ENCODE results near the gene C2CD4A.

Gene C2CD4A

DNA sequence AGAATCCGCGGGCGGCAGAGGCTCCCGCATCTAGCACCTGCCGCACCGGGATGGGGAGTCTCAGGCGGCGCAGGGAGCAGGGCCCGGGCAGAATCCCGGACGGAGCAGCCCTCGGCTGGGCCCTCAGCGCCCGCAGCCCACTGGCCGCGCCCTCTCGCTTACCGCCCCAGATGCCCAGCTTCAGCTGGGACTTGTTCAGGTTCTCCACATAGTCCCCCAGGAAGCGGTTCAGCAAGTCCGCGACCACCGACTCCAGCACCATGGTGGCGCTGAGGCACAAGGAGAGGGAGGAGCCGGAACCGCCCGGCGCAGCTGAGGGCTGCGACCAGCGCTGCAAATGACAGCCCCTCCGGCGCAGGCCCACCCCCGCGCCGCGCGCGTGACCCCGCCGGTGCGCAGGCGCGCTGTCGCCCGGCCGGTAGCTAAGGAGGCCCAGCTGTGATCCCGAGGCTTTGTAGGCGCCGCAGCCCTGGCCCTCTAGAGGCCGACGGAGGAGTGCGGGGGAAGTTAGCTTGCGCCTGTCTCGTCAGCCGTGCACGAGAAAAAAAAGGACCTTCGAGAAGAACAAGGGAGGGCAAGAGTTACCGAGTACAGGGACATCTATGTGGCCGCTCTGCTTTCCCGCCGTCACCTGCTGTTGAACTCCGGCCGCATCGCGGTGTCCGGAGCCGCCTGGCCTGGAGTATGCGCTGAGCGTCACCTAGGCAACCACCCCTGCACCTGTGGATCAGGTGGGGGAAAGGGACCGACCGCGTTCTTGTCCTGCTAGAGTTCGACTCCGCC is 6.5 kb upstream of the C2CD4A start, which contains the start of gene VPS13C:
TSS of gene VPS13C (minus strand) at position 335 of the 783 bp plus-strand sequence. CDS start at position 262, 73 bp downstream.
- DNase-seq (ENCODE audit: low read depth): peak; percentile 83

DNA sequence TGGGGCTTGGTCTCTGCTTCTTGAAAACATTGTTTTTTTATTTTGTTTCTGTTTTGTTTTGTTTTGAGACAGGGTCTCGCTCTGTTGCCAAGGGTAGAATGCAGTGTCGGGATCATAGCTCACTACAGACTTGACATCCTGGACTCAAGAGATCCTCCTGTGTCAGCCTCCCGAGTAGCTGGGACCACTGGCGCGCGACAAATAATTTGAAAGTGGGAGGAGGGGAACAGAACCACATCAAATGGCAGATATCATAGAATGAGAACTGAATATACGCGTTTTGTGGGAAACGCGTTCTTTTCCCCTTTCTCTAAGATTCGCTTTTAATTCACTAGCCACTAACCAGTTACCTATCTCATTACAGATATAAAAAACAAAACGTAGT is 5.9 kb upstream of the C2CD4A start:
- DNase-seq (ENCODE audit: low read depth): no peak

DNA sequence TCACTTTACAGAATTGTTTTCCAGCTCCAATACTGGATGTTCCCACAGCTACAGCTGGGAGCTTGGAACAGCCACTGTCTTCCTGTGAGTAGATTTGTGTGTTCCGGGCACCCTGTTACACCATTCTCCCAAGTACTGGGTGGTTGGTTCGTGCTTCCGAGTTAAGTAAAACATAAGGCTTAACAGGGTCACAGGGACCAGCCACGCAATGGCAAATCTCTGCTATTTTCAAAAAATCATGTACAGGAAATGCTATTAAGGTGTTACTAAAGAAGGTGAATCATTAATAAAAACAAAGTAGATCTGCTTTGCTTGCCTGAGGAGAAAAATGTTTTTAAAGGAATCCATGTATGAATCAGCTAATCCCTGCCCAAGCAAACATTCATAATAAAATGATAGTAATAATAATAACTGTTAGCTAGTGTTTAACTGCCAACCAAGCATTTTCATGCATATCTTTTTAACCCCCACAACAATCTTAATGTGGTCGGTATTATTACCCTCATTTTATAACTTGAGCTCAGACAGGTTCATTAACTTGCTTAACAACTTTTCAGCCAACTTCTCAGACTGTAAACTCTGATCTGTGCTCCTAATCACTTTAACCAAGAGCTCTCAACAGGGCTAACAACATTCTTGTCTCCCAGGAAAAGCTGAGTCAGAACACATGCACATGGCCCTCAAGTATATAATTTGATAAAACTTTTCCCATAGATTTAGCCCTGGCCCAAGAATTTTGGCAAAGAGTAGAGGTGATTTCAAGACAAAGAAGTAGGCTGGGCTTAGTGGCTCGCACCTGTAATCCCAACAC is 2.7 kb upstream of the C2CD4A start:
- DNase-seq (ENCODE audit: low read depth): no peak

GRCh38 chr15:62067448-62068044 is 769 bp downstream of the C2CD4A start:
- DNase-seq (ENCODE audit: low read depth): no peak

- DNase-seq (ENCODE audit: low read depth): no peak
These were observed 1.5 kb downstream of the C2CD4A start for GRCh38 chr15:62068071-62068809.

GRCh38 chr15:62068810-62069167 is 2.0 kb downstream of the C2CD4A start:
- no peak for DNase-seq (ENCODE audit: low read depth)

GRCh38 chr15:62069551-62069950 is 2.8 kb downstream of the C2CD4A start:
- no peak for DNase-seq (ENCODE audit: low read depth)

DNA sequence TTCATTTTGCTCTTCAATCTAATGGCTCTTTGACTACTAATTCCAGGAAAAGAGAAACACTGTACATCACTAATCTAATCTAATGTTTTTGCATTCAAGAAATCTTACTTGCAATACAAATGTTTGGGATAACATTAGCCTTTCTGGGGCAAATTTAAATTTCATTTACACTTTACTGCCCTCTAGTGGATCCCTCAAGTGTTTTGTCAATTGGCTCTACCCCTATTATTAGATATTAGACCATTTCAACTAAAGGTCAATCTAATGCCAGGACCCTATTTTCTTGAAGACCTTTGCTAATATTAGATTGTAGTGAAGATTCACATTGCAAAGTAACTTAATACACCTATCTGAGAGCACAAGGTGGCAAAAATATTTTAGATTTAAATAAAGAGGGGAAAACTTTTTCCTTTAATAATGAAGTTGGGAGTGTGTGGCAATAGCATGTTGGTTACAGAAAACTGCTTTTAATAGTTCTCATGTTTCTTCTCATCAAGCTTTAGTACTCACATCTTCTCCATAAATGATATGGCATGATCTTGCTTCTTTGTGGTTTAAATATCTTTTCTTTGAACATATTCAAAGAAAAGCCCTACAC is 5.0 kb downstream of the C2CD4A start:
- no peak for DNase-seq (ENCODE audit: low read depth)

GRCh38 chr15:62075595-62076277 is 9.0 kb downstream of the C2CD4A start:
- DNase-seq (ENCODE audit: low read depth): no peak

GRCh38 chr15:62079594-62079993 is 12.8 kb downstream of the C2CD4A start:
- DNase-seq (ENCODE audit: low read depth): no peak

- DNase-seq (ENCODE audit: low read depth): no peak
These were observed 16.7 kb downstream of the C2CD4A start for GRCh38 chr15:62083194-62084154.

- no peak for DNase-seq (ENCODE audit: low read depth)
These were observed 19.0 kb downstream of the C2CD4A start for GRCh38 chr15:62085740-62086139.

- no peak for DNase-seq (ENCODE audit: low read depth)
These were observed 21.0 kb downstream of the C2CD4A start for GRCh38 chr15:62087671-62088352.

GRCh38 chr15:62088353-62088693 is 21.5 kb downstream of the C2CD4A start:
- no peak for DNase-seq (ENCODE audit: low read depth)

DNA sequence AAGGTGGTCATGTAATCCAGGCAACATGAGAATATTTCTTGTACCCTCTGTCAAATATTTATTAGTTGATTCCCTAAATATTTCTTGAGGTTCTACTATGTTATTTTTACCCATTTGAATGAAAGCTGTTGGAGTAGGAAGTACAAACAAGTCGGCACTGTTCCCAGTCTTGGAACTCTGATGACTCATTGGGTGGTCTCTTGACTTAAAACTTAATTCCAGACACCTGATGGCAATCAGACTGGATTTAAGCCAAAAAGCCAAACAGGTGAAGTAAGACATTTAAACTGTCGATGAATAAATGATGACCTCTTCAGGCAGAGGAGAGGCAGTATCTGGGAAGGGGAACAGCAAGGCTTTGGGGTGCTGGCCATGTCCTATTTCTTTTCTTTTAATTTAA is 22.8 kb downstream of the C2CD4A start:
- no peak for DNase-seq (ENCODE audit: low read depth)

DNA sequence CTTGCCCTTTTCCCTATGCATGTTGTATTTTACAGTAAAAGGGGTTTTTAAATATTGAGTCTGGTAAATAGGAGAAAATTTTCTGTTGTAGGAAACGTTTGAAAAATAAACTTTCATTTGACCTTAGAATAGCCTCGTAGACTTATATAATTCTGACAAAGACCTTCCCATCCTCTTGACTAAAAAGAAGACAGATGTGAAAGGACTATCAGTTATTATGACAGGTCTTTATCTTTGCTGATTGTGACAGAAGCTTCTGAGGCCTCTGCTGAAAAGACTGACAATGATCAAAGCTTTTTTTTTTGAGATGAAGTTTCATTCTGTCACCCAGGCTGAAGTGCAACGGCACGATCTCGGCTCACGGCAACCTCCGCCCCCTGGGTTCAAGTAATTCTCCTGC is 24.2 kb downstream of the C2CD4A start:
- no peak for DNase-seq (ENCODE audit: low read depth)

DNA sequence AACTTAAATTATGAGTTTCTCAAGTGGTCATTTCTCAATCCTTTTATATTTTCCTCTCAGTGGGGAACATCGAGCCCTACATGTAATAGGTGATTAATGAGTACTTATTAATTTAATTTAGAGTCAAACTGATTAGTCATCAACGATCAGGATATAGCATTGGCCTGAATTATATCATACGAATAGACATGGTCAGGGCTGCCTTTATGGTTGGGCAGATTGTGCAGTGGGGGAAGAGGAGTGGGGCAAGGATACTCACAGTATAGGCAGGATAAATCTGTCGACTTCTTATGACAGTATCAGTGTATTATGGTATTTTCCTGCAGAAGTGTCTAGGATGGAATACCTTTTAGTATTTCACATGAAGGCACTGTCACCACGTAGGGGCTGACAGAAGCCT is 27.0 kb downstream of the C2CD4A start:
- DNase-seq (ENCODE audit: low read depth): no peak

DNA sequence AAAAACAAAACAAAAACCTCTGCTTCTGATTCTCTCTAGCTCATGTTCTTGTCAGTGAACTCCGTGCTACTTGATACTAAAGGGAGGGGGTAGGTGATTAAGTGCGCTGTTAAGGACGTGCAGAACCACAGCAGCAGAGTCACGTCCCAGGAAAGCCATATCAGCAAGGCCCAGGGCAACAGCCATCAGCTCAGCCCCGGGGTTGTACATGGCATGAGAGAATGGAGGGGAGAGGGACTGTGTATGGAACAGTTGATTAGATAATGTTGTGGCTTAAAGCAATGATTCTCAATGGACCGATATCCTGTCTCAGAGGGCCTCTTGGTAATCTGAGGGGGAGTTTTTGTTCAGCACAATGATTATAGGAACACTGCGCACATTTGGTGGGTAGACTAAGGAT is 27.6 kb downstream of the C2CD4A start:
- no peak for DNase-seq (ENCODE audit: low read depth)

GRCh38 chr15:62099094-62099601 is 32.4 kb downstream of the C2CD4A start:
- no peak for DNase-seq (ENCODE audit: low read depth)

Measured in stimulated activated CD8-positive, alpha-beta memory T cell treated with anti-CD3 and anti-CD28 coated beads, Interleukin-12 subunit alpha, Interleukin-12 subunit beta, amount 100 ng/mL, for 1 hour (primary cell).